Stimulated activated CD8-positive, alpha-beta memory T cell treated with anti-CD3 and anti-CD28 coated beads, Interleukin-4, amount 100 ng/mL, for 24 hours (primary cell): Measurements from ENCODE around the gene PLA2G7.
"Not testable (repeated sequence)": the region's sequence is repeated elsewhere in the genome, so short reads cannot be mapped to it uniquely, and the experiment has no call there.

Experiments used
- DNase-seq: peaks from one replicate; pipeline ENCODE4 v3.0.0-alpha.2; 2020; ENCODE audit warnings: low read depth

Gene PLA2G7

DNA sequence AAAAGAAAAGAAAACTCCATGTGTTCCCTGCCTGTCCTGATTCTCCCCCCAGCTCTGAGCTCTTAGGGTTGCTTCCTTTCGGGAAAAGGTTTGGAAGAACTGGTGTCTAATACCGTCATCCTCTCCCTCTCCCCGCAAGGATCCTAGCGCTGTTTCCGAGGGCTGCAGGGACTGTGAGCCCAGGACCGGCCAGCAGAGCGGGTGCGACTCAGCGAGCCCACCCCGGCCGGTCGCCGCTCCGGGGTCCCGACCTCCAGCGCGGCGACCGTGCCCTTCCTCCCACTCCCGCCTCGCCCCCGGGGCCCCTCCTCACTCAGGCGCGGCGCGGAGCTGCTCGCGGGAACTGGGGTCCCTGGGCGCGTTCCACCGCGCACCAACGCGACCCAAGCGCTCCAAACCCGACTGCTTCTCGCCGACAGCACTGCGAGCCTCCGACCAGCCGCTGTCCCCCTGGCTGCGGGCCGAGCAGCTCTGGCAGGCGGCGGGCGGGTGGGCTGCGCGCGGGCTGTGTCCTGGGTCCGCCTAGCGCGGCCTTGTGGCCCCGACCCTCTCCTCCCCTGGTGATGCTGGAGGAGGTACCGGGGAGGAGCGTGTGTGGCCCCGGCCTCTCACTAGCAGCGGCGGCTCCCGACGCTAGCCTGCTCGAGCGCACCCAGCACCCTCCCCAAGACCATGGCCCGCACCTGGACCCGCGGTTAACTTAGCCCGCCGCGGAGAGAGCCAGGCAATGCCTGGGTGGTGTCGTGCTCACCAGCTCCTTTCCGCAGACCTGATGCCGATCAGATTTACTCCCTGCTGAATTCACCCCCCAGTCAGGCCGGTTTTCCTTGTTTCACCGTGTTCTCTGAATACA lies at the start of gene PLA2G7:
Gene PLA2G7, minus strand, starts transcription at position 509 of the 853 bp plus-strand sequence. CDS start 12,484 bp downstream, outside the sequence.
- no peak for DNase-seq

DNA sequence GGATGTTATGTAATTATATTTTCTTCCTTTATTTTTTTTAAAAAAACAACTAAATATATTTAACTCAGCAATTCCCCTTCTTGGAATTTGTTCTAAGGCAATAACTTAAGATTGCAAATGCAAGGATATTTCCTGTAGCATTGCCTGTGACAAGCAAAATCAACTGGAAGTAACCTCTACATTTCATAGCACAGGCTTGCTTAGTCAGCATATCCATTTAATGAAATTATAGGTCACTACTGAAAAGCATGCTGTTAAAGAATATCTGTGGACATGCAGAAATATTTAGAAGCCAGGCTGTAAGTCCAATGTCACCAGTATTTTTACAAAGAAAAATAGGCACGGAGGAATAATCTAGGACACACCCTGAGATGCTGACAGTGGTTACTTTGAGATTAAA lies 49.4 kb upstream of the PLA2G7 start:
- no peak for DNase-seq

DNA sequence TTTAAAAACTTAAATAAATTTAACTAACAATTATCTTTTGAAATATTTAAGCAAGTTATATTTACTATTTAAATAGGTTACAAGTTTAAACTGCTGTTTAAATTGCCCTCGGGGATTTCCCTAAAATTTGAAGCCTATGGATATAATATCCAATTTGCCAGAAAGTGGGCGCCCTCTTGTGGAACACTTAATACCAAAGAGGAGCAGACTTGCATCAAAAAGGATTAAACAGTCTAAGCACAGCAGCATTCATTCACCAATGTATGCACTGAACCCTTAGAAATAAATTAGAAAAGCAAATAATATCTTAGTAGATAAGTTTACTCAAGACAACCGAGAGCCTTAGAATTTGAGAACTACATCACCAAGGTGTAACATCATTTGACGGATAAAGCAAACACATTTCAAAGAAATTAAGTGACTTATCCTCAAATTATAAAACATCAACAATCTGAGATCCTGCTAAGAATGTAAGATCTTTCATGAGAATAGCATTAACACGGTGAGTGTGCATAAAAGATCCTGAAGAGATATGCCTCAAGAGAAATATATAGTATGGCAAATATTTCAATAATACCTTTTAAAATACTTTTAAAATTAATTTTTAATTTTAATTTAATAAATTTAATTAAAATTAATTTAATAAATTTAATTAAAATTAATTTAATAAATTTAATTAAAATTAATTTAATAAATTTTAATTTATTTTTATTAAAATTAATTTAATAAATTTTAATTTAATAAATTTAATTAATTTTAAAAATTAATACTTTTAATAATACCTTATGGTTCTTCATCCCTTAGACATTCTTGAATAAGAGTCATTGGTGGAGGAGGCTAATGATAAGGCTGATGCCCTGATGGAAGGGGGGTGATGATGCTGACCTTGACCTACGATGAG lies 46.6 kb upstream of the PLA2G7 start:
- DNase-seq, result no peak

DNA sequence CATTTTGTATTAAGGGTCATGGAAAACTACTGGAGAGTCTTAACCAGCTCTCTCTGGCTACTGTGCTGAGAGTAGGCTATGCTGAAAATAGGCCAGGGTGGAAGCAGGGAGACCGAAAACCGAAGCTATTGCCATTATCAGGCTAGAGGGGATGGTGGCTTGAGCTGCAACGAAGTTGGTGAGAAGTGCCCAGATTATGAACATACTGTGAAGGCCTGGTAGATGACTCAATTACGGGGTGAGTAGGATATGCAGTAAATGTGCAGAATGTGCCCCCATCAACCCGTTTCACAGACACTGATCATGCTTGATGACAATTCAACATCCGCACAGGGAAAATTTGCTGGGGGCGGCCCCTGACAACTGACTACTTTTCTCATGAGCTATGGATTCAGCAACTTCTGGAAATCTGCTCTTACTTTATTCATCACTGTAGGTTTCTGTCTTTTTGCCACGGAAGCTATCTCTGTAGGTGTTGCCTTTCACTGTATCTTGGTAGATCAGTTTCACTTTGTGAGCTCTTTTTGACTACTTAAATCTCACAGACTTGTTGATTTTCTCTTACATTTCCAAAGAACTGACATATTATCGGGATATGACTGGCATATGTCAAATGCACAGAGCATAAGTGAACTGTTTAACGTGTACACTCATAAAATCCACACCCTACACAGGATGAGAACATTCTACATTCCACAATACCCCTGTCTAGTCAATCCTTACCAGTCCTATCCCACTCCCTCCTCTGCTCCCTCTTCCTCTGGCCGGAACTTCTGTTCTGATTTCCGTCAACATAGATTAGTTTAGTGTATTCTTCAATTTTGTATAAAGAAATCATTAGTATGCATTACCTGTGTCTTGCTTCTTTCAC lies 42.5 kb upstream of the PLA2G7 start:
- no peak for DNase-seq

DNA sequence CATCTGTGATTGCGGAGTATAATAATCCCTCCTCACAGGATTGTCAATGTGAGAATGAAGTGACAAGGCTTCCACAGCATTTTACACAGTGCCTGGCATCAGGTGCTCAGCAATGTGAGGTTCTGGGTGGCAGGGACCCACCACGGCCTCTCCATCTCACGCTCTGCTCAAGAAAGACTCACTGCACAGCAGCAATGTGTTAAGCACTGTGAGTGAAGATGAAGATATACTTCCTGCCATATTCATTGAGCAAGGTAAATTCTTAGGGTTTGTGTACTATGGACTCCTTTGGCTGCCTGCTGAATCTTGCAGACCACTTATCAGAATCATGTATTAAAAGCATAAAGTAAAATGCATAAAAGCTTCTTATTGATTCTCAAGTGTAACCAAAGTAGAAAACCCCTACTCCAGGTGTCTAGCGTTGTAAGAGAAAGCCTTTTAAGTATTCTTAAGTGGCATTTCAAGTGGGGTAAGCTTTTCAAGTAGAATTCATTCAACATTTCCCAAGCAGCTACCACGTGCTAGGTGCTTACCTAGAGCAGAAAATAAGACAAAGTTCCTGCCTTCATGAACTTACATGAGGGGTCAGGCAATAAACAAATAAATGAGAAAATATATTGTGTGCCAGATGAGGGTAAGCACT lies 41.0 kb upstream of the PLA2G7 start:
- no peak for DNase-seq

DNA sequence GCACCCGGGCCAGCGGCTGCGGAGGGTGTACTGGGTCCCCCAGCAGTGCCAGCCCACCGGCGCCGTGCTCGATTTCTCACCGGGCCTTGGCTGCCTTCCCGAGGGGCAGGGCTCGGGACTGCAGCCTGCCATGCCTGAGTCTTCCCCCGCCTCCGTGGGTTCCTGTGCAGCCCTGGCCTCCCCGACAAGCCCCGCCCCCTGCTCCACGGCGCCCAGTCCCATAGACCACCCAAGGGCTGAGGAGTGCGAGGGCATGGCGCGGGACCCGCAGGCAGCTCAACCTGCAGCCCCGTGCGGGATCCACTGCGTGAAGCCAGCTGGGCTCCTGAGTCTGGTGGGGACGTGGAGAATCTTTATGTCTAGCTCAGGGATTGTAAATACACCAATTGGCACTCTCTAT lies 39.6 kb upstream of the PLA2G7 start:
- DNase-seq, result not testable (repeated sequence)

DNA sequence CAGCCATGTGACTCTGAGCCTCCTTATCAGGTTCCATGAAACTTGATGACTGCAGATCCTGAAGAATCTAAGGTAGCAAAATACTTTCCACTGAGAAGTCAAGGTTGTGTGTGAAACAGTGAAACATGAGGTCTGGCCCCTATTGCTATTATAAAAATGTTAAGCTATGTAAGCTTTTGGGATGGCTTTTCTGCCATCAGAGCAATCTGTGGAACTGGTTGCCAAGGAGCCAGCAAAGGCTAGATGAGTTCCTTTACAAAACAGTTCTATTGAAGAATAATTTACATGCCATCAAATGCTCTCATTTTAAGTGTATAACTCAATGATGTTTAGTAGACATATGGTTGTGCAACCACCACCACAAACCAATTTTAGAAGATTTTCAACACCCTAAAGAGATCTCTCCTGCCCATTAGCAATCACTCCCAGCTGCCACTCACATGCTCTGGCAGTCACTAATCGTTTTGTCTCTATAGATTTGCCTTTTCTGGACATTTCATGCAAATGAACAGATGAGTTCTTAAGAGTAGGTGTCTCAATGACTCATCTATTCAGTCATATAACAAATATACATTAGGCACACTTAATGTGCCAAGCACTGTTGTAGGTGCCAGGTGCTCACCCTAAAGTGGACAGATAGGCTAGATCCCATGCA lies 38.2 kb upstream of the PLA2G7 start:
- no peak for DNase-seq

DNA sequence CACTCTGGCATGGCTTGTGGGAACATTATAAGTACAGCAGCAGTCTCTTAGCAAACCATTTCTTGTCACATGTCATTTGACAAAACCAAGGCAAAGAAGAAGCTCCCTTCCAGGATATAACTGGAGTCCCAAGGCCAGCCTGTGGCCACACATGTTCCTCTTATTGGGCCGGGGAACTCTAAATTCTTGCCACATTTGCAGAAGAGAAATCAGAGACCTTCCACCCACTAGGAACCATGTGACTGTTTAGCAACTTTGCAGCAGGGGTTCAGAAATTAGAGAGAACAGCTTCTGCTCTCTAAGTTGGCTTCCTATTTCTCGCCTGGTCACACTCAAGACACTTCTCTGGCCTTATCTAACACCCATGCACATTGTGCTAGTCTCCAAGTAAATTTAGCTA lies 37.6 kb upstream of the PLA2G7 start:
- DNase-seq, result no peak

DNA sequence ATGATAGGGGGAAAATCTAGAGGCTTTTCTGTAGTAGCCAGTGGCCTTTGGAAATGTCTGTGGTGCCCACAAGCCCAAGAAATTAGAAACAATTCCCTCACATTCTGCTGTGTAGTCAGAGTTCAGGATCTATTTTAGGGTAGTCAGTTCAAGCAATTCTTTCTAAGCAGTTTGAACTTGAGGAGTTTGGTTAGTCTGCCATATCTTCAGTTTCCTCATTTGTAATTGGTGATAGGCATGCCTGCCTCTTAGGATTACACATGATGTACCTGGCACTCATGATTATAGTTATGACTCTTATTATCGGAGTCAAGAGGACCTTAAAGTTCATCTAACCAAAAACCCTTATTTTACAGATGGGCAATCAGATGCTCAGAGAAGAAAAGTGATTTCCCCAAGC lies 36.8 kb upstream of the PLA2G7 start:
- DNase-seq, result no peak

GRCh38 chr6:46764961-46765360 lies 29.8 kb upstream of the PLA2G7 start:
- no peak for DNase-seq

GRCh38 chr6:46764280-46764679 lies 29.1 kb upstream of the PLA2G7 start:
- DNase-seq, result not testable (repeated sequence)

DNA sequence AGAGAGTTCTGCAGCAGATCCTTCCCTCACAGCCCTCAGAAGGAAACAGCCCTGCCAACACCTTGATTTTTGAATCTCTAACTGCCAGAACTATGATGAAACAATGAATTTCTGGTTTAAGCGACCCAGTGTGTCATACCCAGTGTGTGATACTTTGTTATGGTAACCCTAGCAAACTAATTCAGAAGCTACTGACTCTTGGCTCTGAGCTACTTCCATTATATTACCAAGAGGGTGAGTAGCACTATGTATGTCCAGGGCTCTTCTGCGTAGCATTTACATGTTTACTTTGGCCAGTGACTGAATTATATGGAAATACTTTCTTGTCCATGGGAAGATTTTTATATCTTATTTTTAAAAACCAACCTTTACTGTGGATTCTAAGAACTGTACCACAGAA lies 28.3 kb upstream of the PLA2G7 start:
- no peak for DNase-seq

DNA sequence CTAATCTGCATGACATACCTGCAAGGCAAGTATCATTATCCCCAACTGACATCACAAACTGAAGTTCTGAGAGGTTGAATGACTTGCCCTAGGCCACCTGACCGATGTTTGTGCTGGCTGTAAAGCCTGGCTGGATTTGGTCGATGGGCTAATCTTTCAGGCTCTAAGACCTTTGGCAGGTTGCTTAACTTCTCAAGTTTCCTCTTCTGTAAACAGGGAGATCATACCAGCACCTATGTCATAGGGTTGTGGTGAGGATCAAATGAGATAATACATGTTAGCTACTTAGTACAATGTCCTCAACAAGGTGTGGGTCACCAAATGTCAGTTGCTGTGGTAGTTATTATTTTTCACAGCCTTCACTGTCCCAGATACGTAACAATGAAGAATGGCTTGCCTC lies 25.8 kb upstream of the PLA2G7 start:
- no peak for DNase-seq

DNA sequence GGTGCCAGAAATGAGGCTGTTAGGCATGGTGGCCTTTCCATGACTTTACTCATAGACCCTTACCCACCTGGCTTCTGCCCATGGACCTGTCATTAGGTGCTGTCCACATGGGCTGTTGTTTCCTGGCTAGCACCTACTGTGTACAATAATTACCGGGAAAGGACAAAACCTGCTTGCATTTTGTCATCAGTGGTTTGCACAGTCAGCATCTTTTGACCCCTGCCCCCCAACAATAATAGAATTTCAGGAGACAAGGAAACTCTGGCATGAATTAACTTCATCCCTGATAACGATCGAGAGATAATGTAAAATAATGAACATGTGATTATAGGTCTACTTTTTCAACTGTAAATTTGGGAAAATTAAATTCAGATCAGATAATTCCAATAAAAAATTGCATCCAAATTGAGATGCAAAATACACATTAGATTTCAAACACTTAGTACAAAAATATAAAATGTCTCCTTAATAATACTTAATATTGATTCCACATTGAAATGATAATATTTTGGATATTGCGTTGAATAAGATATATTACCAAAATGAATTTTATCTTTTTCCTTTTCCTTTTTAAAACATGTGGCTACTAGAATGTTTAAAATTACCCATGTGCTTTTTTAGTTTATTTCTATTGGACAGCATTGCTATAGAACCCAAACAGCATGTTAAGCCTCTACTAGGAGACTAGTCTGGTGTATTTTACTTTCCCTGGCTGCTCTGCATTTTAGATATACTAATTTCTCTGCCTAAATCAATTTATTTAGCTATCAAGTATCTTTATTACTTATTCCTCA lies 24.0 kb upstream of the PLA2G7 start:
- no peak for DNase-seq

DNA sequence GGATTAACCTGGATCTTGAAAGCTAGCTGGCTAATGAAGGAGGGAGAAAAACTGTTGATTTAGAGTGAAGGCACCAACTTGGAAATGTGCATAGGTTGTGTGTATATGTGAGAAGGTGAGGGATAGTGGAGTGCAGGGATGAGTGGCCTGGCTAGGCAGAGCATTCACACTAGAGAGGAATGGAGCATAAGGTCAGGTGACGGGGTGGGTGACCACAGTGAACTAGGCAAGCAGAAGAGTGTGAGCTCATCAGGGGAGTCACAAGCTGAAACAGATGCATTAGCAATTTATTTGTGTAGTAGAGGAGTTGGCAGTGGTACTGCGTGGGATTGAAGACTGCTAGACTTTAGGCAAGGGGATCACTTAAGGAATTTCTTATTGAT lies 22.0 kb upstream of the PLA2G7 start:
- DNase-seq, result no peak

DNA sequence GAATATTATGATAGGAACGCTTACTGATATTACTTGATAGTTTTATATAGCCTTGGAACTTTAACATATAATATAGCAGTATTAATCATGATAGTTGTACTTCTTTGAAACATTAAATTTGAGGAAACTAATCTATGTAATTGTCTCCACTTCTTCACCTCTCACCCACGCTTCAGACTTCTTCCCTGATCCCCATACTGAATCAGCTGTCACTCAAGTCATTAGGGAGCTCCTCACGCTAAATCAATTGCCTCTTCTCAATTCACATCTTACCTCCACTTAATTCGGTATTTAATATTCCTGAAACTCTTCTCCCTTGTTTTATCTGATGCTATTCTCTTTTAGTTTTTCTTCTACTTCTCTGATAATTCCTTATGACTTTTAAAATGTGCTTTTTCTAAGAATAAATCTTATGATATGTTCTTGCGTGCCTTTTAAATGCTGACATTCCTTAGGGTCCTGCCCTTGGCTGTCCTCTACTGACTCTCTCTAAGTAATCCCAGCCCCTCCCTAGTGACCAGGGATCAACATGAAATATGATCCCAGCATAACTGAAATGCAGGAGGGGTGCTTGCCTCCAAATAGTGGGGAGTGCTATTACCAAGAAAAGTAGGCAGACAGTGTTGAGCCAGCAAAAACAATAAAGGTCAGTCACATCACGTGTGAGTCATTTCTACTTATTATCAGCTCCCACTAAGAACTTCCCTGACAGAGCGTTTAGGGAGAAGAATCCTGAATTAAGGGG lies 21.5 kb upstream of the PLA2G7 start:
- DNase-seq, result no peak

GRCh38 chr6:46755865-46756264 lies 20.7 kb upstream of the PLA2G7 start:
- no peak for DNase-seq

GRCh38 chr6:46751658-46752057 lies 16.5 kb upstream of the PLA2G7 start:
- DNase-seq, result no peak

- DNase-seq, result no peak
These were observed 14.6 kb upstream of the PLA2G7 start for GRCh38 chr6:46749731-46750130.
